ENCODE measurements around the gene CWH43. TPM values are rescaled to one million over a fixed set of nuclear protein-coding genes. Genes with fewer than 3 reads are reported as not detected.
A peak's percentile ranks its signal among the peaks of the same experiment; 100 is the strongest.
"Not testable (repeated sequence)": the region's sequence is repeated elsewhere in the genome, so short reads cannot be mapped to it uniquely, and the experiment has no call there.

The CWH43 gene
- total RNA-seq, 1 experiment from 2014 or later = 3.0 TPM

DNA sequence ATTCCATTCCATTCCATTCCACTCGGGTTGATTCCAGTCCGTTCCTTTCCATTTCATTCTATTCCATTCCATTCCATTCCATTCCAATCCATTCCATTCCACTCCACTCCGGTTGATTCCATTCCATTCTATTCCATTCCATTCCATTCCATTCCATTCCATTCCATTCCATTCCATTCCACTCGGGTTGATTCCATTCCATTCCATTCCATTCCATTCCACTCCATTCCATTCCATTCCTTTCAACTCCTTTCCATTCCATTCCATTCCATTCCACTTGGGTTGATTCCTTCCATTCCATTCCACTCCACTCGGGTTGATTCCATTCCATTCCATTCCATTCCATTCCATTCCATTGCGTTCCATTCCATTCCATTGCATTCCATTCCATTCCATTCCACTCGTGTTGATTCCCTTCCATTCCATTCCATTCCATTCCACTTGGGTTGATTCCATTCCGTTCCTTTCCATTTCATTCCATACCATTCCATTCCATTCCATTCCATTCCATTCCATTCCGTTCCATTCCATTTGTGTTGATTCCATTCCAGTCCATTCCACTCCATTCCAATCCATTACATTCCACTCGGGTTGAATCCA is 123.6 kb downstream of the CWH43 start:
- H3K27ac ChIP-seq (ENCODE audit: low read length); H3K36me3 ChIP-seq (ENCODE audit: low read depth, low read length); POLR2A ChIA-PET (ENCODE audit: unreplicated experiment); H3K9me2 ChIP-seq (replicated peaks; ENCODE audit: low read length); CTCF ChIA-PET; intact Hi-C loops (cut with micrococcal nuclease); H4K20me1 ChIP-seq (ENCODE audit: low read length); H3K4me2 ChIP-seq (ENCODE audit: low read length); H3K4me3 ChIP-seq (ENCODE audit: low read length); H2AFZ ChIP-seq (ENCODE audit: low read length); H3K79me2 ChIP-seq (ENCODE audit: low read length); DNase-seq; H3K4me1 ChIP-seq (ENCODE audit: insufficient read depth, low read length); H3K9ac ChIP-seq (ENCODE audit: low read length); H3K27me3 ChIP-seq (ENCODE audit: low read length); H3F3A ChIP-seq (ENCODE audit: low read length, unreplicated experiment); BruUV-seq (replicated peaks): not testable (repeated sequence)
- H3K9me3 ChIP-seq (ENCODE audit: low read length) = peaks cover 18% of the 10 kb centered on the region
- ATAC-seq = peak; percentile 32; the same call in 1 of the 2 replicates

DNA sequence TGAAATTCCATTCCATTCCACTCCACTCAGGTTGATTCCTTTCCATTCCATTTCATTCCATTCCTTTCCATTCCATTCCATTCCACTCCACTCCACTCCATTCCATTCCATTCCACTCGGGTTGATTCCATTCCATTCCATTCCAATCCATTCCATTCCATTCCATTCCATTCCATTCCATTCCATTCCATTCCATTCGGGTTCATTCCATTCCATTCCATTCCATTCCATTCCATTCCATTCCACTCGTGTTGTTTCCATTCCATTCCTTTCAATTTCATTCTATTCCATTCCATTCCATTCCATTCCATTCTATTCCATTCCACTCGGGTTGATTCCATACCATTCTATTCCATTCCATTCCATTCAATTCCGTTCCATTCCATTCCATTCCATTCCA is 124.5 kb downstream of the CWH43 start:
- intact Hi-C loops (cut with micrococcal nuclease); H3K79me2 ChIP-seq (ENCODE audit: low read length); H3K27ac ChIP-seq (ENCODE audit: low read length); H3K9me2 ChIP-seq (replicated peaks; ENCODE audit: low read length); BruUV-seq (replicated peaks); POLR2A ChIA-PET (ENCODE audit: unreplicated experiment); H3F3A ChIP-seq (ENCODE audit: low read length, unreplicated experiment); H2AFZ ChIP-seq (ENCODE audit: low read length); H3K36me3 ChIP-seq (ENCODE audit: low read depth, low read length); H3K4me3 ChIP-seq (ENCODE audit: low read length); H4K20me1 ChIP-seq (ENCODE audit: low read length); DNase-seq; H3K27me3 ChIP-seq (ENCODE audit: low read length); H3K4me2 ChIP-seq (ENCODE audit: low read length); H3K9ac ChIP-seq (ENCODE audit: low read length); H3K4me1 ChIP-seq (ENCODE audit: insufficient read depth, low read length); CTCF ChIA-PET: not testable (repeated sequence)
- peak; percentile 39; the same call in 1 of the 2 replicates for ATAC-seq
- peaks cover 10% of the 10 kb centered on the region; the same call in 1 of the 2 replicates for H3K9me3 ChIP-seq (ENCODE audit: low read length)

Other genes starting within 250 kb of the CWH43 start
- gene FRYL, start 206.0 kb upstream of the CWH43 start, total RNA-seq (2014; rRNA removed) = 29.9 and 31.3 TPM in 2 replicates
- gene OCIAD1, start 155.2 kb upstream of the CWH43 start, total RNA-seq (2014; rRNA removed) = 52.6 and 61.0 TPM in 2 replicates
- gene OCIAD2, start 79.5 kb upstream of the CWH43 start, total RNA-seq (2014; rRNA removed) = 169 and 255 TPM in 2 replicates

Measured in PC-3 (cell line).